GM19328 (cell line): ENCODE data around the gene DPH1.

Source experiments
- ATAC-seq: cut with Tn5 transposase; IDR thresholded peaks from one replicate; pipeline ENCODE4 v1.9.1; 2021; ENCODE audit warnings: mild to moderate bottlenecking, moderate library complexity; ENCODE audit not compliant: unreplicated experiment

DPH1 gene

GRCh38 chr17:2027528-2028233 is 2.3 kb upstream of the DPH1 start:
- ATAC-seq = no peak

GRCh38 chr17:2028234-2028614 is 1.7 kb upstream of the DPH1 start:
- ATAC-seq = no peak

- no peak for ATAC-seq
Measured at GRCh38 chr17:2028737-2029136, 1.2 kb upstream of the DPH1 start.

DNA sequence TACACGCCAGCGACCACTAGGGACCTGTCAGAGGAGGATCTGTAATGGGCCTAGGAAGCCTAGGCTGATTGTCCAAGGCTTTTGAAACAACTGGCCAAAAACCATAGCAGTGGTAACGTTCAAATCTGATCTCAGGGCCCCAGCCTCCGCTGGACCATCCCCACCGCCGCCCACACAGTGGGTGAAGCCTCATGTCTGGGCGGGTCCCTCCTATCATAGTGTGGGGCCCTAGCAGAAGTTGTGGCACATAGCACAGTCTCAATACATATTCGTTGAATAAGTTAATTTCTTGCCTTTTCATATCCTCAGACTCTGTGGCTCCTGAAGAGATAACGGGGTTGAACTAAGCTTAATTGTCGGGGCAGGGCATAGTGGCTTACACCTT is 818 bp downstream of the DPH1 start:
- ATAC-seq = no peak

DNA sequence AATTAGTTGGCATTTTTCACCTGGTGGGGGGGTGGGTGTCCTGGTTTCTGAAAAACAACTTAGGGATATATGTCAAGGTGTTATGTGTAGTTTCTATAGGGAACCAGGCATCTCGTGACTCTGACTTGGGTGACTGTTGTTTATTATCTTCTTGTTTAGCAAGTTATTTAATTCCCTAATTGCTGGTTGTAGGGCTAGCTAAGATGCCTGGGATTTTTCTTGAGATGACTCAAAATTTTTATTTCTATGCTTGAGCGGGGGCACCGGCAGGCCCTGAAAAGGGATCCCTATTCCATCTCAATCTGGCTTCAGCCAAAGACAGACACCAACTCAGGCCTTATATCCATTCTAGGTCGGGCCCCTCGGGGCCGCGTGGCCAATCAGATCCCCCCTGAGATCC is 3.2 kb downstream of the DPH1 start:
- ATAC-seq = no peak

- ATAC-seq = no peak
Measured at GRCh38 chr17:2034157-2034556, 4.2 kb downstream of the DPH1 start.

GRCh38 chr17:2034806-2035540 is 5.0 kb downstream of the DPH1 start:
- no peak for ATAC-seq

DNA sequence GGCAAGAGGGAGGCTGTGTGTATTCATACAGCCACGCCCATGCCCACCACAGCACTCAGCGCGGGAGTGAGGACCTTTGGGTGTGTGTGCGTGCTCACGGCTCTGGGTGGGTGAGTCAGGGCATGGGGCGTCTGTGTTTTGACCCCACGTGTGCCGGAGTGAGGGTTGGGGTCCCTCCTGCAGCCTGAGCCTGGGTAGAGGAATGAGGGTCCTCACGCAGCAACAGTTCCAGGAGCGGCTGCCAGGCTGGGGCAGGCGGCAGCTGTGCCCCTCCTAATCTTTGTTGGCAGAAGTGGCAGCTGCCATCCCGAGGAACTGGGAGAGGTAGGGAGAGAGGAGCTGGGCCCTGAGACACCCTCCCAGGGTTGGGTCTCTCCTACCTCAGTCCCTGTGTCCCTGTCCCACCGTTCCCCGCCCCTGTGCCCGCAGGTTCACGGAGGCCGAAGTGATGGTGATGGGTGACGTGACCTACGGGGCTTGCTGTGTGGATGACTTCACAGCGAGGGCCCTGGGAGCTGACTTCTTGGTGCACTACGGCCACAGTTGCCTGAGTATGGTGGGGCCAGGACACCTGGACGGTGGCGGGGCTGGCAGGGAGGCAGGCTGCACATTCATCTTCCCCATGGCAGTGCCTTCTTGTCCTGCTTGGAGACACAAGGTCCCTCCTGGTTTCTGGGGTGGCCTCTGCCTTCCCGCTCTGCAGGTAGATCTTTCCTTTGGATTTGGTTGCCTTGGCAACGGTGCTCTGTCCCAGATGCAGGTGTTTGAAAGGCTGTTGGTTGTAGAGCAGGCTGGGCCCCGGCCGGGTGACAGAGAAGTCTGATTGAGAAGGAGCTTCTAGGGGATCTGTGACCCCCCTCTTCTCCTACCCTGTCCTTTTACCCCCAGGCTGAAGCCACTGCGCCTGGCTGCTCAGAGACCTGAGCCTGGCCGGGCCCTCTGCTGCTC is 5.9 kb downstream of the DPH1 start:
- ATAC-seq = no peak

DNA sequence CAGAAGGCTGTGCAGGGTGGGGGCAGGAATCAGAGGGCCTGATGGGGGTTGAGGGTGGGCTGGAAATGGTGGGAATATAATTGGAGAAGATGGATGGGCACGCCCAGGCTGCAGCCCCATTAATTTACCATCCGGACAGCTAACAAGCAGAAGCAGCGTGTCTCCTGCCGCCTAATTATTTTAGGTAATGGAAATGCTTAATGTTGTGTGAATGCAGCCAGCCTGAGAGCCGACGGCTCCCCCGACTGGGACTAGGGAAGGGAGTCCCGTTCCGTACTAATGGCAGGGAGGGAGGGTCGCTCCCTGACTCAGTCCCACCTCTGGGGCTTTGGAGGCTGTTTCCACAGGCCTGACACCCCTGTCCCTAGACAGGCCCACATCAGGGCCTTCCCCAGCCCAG is 7.2 kb downstream of the DPH1 start:
- ATAC-seq = no peak

DNA sequence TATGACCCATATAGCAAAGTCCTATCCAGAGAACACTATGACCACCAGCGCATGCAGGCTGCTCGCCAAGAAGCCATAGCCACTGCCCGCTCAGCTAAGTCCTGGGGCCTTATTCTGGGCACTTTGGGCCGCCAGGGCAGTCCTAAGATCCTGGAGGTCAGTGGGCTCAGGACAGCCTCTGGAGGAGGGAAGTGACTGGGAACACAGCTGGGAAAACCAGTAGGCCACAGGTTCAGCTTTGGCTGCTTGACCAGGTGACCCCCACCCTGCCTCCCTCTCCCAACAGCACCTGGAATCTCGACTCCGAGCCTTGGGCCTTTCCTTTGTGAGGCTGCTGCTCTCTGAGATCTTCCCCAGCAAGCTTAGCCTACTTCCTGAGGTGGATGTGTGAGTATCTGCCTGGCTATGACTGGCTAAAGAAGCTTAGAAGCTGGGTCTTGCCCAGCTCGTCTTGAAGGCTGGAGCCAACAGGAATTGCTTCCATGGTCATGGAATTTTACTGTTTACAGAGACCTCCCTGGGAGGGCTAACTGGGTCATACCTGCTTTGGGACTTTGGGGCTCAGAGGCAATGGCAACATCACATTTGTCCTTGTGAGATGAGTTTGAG is 10.4 kb downstream of the DPH1 start:
- ATAC-seq = no peak

DNA sequence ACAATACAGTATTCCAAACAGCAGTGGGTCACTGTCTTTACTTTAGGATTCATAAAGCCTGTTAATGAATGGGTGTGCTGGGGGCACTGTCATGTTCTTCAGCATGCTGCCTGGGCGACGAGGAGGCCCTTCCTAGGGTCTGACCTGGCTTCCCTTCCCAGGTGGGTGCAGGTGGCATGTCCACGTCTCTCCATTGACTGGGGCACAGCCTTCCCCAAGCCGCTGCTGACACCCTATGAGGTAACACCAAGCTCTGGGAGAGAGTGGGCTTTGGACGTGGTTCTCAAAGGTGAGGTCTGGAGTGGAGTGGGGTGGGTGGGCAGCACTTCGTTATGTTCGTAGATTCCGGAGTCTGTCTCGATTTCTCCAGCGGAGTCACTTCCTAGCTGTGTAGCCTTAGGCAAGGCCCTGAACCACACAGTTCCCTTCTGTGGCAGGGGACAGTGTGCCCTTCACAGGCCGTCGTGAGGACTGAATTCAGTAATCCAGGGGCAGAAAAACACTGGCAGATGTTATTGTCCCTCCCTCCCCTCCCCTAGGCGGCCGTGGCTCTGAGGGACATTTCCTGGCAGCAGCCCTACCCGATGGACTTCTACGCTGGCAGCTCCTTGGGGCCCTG is 11.1 kb downstream of the DPH1 start:
- ATAC-seq = no peak

DNA sequence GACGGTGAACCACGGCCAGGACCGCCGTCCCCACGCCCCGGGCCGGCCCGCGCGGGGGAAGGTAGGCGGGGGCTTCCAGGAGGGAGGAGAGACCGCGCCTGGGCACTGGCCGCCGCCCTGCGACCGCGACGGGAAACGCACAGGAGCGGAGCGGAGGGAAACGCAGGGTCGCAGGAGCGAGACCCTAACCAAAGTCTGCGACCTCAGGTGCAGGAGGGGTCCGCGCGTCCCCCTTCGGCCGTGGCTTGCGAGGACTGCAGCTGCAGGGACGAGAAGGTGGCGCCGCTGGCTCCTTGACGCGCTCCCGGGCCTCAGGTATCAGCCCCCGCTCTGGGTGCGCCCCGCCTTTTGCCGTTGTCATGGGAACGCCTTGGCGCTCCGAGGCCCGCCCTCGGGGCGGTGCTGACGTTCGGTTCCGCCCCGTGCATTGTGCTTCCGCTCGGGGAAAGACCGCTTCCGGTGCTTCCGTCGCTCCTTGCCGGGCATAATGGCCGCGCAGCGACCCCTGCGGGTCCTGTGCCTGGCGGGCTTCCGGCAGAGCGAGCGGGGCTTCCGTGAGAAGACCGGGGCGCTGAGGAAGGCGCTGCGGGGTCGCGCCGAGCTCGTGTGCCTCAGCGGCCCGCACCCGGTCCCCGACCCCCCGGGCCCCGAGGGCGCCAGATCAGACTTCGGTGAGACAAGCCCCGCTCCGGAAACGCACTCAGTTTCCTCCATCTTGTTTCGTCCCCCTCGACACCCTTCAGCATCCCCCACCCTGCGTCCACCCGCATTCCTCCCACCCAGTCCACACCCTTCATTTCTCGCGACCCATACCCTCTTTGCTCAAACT is 11.8 kb downstream of the DPH1 start, which contains the start of gene OVCA2:
TSS of gene OVCA2 (plus strand) at position 462 of the 829 bp plus-strand sequence. CDS start at position 488, 26 bp downstream.
- ATAC-seq = peak; percentile 92

DNA sequence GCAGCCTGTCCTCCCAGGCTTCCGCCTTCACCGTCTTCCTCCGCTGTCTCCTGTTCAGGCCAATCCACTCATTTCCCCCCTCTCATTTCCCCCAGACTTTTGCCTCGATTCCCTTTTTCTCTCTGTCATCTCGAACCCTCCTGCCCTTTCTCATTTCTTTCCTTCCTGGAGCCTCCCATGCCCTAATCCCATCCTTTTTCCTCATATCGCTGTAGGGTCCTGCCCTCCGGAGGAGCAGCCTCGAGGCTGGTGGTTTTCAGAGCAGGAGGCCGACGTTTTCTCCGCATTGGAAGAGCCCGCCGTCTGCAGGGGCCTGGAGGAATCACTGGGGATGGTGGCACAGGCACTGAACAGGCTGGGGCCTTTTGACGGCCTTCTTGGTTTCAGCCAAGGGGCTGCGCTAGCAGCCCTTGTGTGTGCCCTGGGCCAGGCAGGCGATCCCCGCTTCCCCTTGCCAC is 12.5 kb downstream of the DPH1 start:
- no peak for ATAC-seq

DNA sequence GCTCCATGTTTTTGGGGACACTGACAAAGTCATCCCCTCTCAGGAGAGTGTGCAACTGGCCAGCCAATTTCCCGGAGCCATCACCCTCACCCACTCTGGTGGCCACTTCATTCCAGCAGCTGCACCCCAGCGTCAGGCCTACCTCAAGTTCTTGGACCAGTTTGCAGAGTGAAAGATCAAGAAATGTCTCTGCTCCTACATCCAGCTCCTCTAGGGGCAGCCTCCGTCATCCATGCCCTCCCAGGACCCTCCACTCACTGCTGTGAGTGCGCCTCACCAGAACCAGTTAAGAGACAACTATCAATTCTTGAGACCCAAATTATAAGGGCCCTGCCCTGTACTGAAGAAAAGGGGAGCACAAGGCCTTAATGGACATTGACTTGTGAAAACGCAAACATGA is 13.0 kb downstream of the DPH1 start:
- ATAC-seq = no peak

DNA sequence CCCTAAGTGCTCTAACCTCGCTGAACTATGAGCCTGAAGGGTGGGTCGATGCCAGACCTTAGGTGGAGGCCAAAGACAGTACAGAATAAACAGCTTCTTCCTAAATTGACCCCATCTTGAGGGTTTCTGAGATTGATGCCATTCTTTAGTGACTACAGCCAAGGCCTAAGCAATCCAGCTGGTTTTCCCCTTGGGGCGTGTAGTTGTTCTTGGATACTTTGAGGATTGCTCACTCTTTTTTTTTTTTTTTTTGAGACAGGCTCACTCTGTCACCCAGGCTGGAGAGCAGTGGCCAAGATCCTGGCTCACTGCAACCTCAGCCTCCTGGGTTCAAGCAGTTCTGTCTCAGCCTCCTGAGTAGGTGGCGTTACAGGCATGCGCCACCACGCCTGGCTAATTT is 13.8 kb downstream of the DPH1 start:
- ATAC-seq = no peak

- no peak for ATAC-seq
Measured at GRCh38 chr17:2044263-2044894, 14.4 kb downstream of the DPH1 start.

- ATAC-seq = no peak
Measured at GRCh38 chr17:2047590-2047989, 17.6 kb downstream of the DPH1 start.

- ATAC-seq = no peak
Measured at GRCh38 chr17:2048805-2049204, 18.9 kb downstream of the DPH1 start.
